GM10847 (cell line): ENCODE data around the gene ZCCHC24.

Experiments
- POLR2A ChIP-seq: IDR thresholded peaks from 2 replicates; pipeline ENCODE4 v1.6.1; 2011; ENCODE audit not compliant: insufficient read length; ENCODE audit errors: extremely low read depth

The ZCCHC24 gene

DNA sequence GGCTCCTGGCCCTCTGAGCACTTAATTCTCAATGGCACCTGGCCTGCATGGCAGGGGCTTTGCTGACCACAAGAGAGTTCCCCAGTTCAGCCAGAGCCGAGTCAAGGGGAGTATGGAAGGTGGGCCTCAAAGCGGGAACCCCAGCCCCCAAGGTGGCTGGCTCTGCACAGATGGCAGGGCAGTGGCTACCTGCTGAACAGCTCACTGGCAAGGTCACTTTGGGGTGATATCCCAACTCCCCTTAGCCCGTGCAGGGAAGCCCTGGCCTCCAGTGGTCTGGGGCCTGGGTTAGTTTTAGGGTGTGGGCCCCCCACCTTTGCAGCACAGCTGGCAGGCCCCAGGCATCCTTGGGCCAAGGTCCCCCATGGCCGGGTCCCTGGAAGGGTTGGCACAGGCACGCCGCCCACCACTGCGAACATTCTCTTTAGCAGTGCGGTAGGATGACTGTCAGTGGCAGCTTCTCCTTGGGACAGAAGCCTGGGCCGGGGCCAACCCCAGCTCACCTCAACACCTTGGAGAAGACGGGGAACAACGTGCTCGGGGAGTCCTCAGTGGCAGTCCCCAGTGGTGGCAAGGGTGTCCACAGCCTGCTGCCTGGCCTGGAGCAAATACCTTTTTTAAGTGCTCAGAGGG, 61.3 kb downstream of the ZCCHC24 start:
- no peak for TF ChIP-seq POLR2A

DNA sequence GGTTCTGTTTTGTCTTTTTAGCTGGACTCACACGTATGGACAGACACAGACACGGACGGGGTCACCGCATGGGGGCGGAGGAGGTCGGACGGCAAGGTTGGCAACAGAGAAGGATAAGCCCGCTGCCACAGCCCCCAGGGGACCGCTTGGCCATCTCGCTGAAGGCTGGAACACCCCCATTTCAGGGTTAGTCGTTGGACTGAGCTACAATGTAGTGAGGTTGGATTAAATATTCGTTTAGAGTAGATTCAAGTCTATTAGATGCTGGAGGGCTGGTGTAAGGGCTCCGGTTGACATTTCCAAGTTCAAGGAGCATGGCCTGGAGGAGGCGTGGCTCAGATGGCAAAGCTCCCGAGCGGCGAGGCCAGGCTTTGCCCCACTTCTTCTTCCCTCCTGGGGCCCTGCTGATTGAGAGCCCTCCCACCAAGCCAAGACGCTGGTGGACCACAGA, 62.9 kb downstream of the ZCCHC24 start:
- TF ChIP-seq POLR2A, result no peak

DNA sequence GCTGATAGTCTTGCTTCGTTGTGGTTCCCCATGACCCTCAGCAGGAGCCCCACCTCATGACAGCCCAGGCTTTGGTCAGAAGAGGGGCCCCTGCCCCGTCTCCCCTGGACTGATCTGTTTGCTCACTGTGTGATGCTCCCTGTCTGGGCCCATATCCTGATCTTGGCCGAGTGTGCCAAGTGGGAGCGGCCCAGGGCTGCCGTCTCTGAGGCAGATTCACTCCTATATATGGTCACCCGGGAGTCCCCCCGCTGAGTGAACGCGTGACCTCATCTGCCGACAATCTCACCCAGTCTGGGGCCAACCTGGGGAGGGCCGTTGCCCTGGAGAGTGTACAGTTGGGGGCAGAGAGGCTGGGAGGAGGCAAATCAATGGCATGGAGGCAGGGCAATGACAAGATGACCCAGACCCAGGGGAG, 63.6 kb downstream of the ZCCHC24 start:
- no peak for TF ChIP-seq POLR2A

DNA sequence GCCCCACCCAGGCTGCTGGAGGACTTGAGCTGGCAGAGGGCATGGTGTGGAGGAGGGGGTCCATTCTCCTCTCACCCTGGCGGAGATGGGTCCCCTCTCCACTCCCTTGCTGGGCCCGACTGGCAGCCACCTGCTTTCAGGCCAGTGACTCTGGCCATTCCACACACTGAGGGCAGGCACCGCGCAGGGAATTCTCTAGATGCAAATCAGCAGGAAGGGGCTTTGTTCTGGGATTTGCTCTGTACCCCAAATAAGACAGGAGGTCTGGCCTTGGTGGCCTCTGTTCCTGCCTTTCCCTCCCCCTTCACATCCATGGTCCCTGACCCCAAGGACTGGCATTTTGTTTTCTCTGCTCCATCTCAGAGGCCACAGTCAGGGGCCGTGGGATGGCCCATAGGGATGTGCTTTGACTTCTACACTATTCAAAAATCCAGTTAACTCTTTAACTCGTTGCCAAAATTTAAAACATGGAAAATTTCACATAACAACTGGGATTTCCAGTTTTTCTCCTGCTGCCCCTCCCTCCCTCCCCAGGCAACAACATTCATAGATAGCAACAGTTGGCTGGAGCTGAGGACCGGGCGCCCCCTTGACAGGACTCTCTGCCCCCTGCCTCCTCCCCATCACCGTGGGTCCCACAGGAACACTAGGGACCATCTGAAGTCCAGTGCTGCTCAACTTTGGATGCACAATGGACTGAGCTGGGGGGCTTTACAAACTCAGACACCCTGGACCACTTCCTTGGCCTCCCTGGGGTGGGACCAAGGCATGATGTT, 64.3 kb downstream of the ZCCHC24 start:
- no peak for TF ChIP-seq POLR2A

DNA sequence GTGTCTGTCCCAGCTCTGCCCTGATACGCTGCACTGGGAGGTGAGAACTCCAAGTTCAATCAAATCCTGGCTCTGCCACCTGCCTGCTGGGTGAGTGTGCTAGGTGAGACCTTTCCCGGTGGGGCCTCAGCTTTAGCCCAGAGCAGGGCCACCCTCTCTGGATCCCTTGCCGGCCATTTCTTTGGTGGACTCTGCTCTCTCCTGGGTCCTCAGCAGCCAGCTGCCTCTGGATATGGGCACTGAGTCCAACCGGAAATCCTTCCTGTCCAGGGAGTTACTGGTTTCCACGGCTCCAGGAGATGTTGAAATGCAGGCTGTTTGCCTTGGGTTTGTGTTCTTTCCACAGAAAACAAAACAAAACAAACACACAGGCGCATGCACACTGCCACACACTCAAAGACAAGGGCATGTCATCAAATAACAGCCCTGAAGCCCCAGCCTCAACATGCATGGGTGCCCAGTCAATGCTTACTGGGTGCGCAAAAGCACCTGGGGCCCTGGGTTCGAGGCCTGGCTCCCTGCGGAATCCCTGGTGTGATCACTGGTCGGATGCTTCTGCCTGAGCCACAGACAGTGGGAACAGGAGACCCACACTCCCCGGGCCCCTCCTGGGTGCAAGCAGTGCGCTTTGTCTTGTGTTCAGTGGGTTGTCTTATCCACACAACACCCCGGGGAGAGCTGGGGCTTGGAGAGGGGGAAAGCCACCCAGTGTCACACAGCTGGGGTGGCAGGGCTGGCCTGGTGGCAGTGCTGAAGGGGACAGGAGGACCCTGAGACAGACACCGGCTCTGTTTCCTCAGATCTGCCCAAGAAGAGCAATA, 65.1 kb downstream of the ZCCHC24 start:
- no peak for TF ChIP-seq POLR2A

DNA sequence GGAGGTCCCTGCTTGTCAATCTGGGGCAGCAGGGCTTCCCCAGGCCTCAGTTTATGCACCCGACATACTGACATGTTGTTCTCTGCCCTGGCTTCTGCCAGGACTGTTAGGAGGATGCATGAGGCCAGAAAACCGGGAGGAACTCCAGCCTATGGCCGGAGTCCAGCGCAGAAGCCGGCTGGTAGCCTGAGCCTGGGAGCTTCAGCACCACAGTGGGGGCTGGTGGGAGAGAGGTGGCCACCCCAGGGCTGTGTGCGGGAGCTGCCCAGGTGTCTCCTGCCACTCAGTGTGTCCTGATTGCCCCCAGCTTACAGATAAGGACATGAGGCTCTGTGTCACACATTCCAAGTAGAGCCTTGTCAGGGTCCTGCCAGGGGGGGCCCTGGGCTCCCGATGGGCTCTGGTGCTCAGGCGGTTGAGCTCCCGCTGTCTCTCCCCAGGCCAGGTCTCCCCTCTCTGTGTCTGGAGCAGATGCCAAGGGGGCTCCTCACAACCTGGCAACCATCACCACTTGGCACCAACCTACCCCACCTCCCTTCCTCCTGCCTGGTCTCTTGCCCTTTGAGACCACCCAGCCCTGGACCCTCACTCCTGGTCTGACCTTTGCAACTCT, 65.8 kb downstream of the ZCCHC24 start:
- no peak for TF ChIP-seq POLR2A

DNA sequence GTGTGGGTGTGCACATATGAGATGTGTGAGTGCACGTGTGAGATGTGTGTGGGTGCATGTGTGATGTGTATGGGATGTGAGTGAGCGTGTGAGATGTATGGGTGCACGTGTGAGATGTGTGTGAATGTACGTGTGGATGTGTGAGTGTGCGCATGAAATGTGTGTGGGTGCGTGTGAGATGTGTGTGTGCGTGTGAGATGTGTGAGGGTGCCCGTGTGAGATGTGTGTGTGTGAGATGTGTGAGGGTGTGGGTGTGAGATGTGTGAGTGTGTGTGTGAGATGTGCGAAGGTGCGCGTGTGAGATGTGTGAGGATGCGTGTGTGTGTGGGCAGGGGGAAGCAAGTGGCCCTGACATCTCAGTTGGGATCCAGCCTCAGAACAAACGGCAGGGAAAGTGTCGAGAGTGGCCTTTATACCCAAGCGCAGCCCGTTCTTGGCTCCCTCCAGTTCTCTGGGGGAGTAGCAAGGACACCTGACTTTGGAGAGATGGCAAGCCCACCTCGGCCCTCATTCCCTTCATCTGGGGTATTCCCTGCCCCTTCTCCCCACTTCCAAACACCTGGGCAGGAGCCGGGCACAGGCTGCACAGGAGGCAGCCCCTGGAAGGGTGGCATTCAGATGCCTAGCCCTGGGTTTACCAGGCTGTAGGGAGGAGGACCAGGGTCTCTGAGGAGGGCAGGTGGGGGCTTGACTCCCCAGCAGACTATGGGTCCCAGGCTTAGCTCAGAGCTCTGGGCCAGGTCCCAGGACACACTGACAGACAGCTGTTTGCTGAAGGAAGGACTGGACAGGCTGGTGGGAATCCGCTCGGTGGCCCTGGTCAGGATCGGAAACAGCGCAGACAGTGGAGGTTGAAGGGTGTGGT, 66.5 kb downstream of the ZCCHC24 start:
- TF ChIP-seq POLR2A, result no peak

DNA sequence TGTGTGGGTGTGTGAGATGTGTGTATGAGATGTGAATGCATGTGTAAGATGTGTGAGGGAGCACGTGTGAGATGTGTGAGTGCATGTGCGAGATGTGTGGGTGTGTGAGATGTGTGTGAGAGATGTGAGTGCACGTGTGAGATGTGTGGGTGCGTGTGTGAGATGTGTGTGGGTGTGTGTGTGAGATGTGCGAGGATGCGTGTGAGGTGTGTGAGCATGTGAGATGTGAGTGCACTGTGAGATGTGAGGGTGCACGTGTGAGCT, 67.1 kb downstream of the ZCCHC24 start:
- no peak for TF ChIP-seq POLR2A

DNA sequence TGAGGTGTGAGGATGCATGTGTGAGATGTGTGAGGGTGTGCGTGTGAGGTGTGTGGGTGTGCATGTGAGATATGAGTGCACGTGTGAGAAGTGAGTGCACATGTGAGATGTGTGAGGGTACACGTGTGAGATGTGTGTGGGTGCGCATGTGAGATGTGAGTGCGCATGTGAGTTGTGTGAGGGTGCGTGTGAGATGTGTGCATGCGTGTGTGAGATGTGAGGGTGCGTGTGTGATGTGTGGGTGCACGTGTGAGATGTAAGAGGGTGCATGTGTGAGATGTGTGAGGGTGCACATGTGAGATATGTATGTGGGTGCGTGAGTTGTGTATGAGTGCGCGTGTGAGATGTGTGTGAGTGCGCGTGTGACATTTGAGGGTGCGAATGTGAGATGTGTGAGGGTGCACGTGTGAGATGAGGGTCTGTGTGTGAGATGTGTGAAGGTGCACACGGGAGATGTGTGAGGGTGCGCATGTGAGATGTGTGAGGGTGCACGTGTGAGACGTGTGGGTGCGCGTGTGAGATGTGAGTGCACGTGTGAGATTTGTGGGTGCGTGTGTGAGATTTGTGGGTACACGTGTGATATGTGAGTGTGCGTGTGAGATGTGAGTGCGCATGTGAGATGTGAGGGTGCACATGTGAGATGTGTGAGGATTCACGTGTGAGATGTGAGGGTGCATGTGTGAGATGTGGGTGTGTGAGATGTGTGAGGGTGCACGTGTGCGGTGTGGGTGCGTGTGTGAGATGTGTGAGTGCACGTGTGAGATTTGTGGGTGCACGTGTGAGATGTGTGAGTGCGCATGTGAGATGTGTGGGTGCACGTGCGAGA, 67.7 kb downstream of the ZCCHC24 start:
- TF ChIP-seq POLR2A, result no peak

DNA sequence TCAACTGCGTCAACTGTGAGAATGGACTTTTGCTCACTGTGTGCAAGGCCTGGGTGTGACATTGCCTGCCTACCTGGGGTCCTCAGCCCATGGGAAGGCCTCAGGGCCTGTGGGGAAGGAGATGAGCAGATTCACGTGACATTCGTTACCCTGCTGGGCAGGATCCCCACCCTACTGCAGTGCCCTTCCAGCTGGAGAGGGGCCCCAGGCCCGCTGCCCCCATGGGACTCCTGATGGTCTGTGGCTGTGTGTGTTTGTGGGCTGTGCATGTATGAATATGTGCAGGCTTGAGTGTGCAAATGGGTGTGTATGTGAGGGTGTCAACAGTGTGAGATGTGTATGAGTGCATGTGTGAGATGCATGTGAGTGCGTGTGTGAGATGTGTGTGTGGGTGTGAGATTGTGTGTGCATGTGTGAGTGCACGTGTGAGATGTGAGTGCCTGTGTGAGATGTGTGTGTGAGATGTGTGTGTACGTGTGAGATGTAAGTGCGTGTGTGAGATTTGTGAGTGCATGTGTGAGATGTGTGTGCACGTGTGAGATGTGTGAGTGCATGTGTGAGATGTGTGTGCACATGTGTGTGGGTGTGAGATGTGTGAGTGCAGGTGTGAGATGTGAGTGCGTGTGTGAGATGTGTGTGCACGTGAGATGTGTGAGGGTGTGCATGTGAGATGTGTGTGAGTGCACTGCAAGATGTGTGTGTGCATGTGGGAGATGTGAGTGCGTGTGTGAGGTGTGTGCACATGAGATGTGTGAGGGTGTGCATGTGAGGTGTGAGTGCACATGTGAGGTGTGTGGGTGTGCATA, 68.5 kb downstream of the ZCCHC24 start:
- no peak for TF ChIP-seq POLR2A

DNA sequence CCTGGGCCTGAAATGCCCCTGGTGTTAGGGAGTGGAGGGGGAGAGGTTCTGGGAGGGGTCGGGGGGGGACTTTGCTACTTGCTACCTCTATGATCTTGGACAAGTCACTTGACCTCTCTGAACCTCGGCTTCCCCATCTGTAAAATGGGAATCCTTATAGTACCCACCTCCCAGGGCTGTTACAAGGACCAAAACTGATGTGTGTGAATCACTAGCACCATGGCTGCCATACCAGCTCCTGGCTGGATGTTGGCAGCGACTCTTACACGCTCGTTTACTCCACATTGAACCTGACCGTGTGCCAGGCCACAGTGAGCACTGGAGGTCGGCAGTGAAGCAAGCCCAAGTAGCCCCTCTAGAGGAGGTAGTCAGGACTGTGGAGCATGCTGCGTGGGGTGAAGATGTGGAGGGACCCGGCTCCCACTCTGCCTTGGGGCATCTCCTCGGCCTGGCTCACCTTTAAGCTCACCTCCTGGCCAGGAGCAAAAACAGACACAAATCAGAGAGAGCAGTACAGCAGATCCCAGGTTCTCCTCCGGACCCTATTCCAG, 69.3 kb downstream of the ZCCHC24 start:
- TF ChIP-seq POLR2A, result no peak

DNA sequence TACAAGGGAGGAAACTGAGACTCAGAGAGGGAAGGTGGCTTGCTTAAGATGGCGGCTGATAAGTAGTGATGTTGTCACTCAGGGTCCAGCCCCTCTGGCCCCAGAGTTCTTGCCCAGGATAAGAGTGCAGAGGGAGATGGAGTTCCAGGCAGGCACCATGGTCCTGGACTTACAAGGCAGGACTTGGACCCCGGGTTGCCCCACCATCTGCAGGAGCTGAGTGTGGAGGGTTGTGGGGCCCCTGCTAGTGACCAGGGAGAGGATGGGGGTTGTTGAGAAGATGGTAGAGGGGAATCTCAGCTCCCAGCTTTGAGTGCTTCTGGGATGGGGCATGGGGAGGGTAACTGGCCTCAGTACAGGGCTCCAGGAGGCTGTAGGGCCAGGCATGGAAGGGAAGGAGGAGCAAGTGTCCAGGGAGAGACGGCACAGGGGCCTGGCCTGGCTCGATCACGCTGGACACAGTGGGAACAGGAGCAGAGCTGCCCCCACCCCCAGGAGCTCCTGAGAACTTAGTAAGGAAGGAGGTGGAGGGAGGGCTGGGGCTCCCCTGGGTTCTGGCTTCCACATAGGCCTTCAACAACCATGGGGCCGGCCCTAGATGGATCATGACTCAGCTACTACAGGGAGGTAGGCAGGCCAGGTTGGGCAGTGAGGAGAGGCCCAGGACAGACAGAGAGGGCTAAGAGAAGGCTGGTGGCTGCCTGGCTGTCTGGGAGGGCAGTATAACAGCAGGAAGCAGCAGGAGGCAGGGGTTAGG, 69.9 kb downstream of the ZCCHC24 start:
- no peak for TF ChIP-seq POLR2A
